ENCODE measurements around the gene PLXNA4. TPM values are rescaled to one million over a fixed set of nuclear protein-coding genes. Genes with fewer than 3 reads are reported as not detected.

The PLXNA4 gene
- total RNA-seq, 1 donor: 2.6 TPM

DNA sequence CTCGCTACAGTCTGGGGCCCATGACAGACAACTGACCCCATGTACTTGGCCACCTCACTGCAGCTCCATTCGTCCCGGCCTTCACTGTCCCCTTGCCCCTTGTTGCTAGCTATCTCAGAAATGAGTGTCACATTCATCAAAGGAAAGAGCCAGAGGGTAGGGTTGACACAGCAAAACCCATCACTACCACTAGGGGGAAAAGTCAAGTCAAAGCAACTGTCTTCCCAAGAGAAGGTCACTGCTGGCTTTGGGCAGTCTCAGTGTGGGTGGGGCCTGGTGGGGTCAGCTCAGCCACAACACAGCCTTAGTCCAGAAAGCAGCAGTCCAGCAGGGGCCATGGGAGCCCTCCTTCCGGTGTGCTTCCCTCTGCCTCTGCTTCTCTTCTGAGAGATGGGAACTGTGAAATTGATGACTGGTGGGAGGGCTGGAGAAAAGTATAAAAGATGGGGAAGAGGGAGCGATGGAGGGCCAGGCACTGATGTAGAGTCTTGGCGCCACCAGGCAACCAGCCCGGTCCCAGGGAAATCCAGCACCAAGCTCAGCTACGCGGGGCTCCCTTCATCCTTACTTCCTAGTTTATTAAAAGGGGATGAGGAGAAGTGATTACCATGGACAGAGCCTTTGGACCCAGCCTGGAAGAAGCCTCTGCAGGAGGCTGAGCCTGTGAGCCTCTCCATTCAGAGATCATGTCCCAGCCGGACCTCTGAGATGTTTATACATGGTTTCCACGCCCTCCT, 58.0 kb downstream of the PLXNA4 start:
- H3K27me3 ChIP-seq (ENCODE audit: insufficient read depth, low read length): no peaks in the 10 kb centered on the region
- no peak overlapping the region for H3K4me3 ChIP-seq (ENCODE audit: low read length)
- no peaks in the 10 kb centered on the region for H3K9me3 ChIP-seq (ENCODE audit: low read depth, low read length)
- H3K4me1 ChIP-seq (ENCODE audit: insufficient read depth, low read length): peaks cover 9% of the 10 kb centered on the region

DNA sequence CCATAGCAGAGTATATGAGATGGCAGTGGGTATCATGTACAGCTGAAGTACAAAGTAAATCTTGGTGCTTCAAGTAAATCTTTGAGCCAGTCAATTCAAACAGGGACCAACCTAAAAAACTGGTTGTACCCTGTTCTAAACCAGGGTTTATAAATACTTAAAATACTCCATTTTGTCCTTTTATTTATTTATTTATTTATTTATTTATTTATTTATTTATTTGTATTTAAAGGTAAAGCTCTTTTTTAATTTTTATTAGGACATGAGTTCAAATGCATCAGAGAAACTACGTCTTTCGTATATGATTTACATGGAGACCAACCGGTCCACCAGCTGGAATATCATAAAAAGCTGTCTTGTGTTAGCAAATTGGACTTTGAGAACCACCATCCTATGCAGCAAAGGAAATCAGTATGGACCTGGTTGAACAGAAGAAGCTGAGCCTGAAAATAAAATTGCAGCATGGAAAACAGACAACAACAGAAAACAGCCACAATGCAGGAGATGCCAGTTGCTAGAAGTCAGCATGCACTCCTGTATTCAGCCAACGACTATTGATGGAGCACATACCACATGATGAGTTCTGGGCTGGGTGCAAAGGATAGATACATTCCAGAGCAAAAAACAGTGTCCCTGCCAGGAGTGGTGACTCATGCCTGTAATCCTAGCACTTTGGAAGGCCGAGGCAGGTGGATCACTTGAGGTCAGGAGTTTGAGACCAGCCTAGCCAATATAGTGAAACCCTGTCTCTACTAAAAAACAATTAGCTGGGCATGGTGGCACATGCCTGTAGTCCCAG, 60.0 kb downstream of the PLXNA4 start:
- no peaks in the 10 kb centered on the region for H3K27me3 ChIP-seq (ENCODE audit: insufficient read depth, low read length)
- peaks cover 9% of the 10 kb centered on the region for H3K4me1 ChIP-seq (ENCODE audit: insufficient read depth, low read length)
- H3K9me3 ChIP-seq (ENCODE audit: low read depth, low read length): no peaks in the 10 kb centered on the region
- no peak overlapping the region for H3K4me3 ChIP-seq (ENCODE audit: low read length)

DNA sequence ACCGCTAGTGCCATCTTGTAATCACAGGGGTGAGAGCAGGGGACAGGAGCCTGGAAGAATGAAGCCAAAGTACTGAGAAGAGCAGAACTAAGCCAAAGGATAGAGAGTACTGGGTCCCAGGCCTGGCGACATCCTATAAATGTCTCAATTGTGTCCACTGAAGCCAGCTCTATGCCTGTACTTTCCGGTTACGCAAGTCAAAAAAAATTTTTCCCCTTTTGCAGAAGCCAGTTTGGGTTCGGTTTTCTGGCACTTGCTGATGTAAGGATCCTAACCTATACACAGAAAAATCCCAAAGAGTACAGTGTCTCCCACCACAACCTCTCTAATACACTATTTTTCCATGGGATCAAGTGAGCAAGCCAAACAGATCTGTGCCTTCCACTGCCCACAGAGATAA, 61.1 kb downstream of the PLXNA4 start:
- H3K9me3 ChIP-seq (ENCODE audit: low read depth, low read length): no peaks in the 10 kb centered on the region
- no peak overlapping the region for H3K4me3 ChIP-seq (ENCODE audit: low read length)
- H3K27me3 ChIP-seq (ENCODE audit: insufficient read depth, low read length): no peaks in the 10 kb centered on the region
- H3K4me1 ChIP-seq (ENCODE audit: insufficient read depth, low read length): peaks cover 7% of the 10 kb centered on the region

DNA sequence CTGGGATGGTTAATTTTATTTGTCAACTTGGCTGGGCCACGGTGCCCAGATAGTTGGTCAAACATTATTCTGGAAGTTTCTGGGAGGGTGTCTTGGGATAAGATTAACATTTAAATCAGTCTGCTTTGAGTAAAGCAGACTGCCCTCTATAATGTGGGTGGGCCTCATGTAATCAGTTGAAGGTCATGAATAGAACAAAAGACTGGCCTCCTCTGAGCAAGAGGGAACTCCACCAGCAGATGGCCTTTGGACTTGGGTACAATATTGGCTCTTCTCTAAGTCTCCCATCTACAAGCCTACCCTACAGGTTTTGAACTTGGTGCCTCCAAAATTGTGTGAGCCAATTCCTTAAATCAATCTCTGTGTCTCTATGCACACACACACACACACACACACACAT, 61.8 kb downstream of the PLXNA4 start:
- peaks cover 2% of the 10 kb centered on the region for H3K4me1 ChIP-seq (ENCODE audit: insufficient read depth, low read length)
- no peaks in the 10 kb centered on the region for H3K9me3 ChIP-seq (ENCODE audit: low read depth, low read length)
- no peak overlapping the region for H3K4me3 ChIP-seq (ENCODE audit: low read length)
- H3K27me3 ChIP-seq (ENCODE audit: insufficient read depth, low read length): no peaks in the 10 kb centered on the region

DNA sequence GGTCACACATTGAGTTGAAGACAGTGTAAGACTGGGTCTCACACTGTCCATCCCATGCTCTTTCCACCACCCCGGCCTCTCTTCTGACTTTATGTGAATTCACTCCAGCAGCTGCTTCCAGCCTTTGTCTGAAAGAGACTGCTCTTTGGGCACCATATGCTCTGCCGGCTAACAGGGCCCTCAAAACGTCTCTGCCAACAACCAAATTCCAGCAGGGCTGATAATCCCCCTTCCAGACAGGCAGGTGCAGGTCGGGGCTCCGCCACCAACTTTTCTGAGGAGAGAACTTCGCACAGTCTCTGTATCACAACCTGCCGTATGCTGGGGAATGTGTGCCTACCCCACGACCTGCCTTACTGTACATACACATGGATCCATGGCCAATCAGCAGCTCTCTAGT, 64.3 kb downstream of the PLXNA4 start:
- Histone ChIP-seq H3K4me3 (ENCODE audit: low read length) (no peak overlapping the region), H3K9me3 (ENCODE audit: low read depth, low read length) (no peaks in the 10 kb centered on the region), H3K27me3 (ENCODE audit: insufficient read depth, low read length) (no peaks in the 10 kb centered on the region), H3K4me1 (ENCODE audit: insufficient read depth, low read length) (peaks cover 3% of the 10 kb centered on the region)

DNA sequence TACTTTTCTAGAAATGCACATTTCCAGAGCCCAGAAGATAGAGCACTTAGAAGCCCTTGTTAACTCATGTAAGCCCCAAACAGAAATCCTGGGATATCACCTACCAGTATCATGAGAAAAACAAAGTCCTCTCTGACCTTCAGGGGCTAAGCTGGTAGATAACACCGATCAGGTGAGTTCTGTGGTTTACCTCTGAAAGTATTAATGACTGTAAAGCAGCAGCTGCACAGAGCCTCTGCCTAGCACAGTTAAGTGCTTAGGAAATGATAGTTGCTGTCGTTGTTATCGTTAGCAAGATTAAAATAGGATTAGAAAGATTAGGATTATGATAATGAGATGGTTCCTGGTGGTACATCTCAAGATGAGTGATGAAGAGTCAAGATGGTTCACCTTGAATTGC, 64.9 kb downstream of the PLXNA4 start:
- Histone ChIP-seq H3K4me1 (ENCODE audit: insufficient read depth, low read length) (peaks cover 3% of the 10 kb centered on the region), H3K4me3 (ENCODE audit: low read length) (no peak overlapping the region), H3K27me3 (ENCODE audit: insufficient read depth, low read length) (no peaks in the 10 kb centered on the region), H3K9me3 (ENCODE audit: low read depth, low read length) (no peaks in the 10 kb centered on the region)

DNA sequence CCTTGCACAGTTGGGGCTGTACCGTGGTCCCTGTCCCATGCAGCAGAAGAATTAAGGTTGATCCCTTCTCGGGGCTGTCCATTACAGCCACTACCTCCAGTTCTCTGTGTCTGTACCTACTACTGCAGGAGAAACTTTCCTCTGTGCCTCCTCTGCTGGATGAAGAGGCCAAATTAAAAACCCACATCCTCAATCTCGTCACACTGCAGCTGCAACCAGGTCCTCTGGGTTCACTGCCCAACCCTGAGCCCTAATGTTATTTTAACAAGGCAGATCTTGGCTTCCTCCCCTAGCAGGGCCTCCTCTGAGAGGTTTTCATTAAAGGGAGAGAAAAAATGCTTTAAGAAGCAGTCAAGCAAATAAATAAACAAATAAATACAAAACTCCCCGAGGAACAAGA, 66.6 kb downstream of the PLXNA4 start:
- H3K4me3 ChIP-seq (ENCODE audit: low read length): no peak overlapping the region
- H3K27me3 ChIP-seq (ENCODE audit: insufficient read depth, low read length): no peaks in the 10 kb centered on the region
- H3K9me3 ChIP-seq (ENCODE audit: low read depth, low read length): no peaks in the 10 kb centered on the region
- peaks cover 3% of the 10 kb centered on the region for H3K4me1 ChIP-seq (ENCODE audit: insufficient read depth, low read length)

DNA sequence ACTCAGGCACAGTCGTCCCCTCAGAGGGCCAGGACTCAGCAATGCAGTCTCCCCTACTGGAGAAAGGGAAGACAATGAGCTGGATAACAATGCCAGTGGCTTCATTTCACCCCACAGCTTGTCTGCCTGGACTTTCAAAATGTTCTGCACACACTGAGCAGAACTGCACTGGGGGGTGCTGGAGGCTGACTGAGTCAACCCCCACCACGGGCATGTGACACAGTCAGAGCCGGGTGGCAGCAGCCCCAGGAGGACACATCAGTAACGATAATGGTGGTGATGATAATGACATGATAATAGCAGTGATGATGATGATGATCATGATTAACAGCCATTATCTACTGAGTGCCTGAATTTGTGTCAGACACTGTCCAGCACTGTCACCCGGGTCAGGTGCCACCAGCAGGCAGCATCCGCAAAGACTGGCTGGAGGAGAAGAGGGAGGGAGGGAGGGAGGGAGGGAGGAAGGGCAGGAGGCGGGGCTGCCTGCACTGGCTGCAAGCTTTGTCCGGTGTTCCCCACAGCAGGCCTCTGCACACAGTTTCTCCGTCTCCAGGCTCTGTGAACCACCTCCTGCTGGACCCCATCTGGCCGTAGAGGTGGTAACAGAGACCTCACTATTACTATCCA, 67.4 kb downstream of the PLXNA4 start:
- H3K4me1 ChIP-seq (ENCODE audit: insufficient read depth, low read length): peaks cover 3% of the 10 kb centered on the region

DNA sequence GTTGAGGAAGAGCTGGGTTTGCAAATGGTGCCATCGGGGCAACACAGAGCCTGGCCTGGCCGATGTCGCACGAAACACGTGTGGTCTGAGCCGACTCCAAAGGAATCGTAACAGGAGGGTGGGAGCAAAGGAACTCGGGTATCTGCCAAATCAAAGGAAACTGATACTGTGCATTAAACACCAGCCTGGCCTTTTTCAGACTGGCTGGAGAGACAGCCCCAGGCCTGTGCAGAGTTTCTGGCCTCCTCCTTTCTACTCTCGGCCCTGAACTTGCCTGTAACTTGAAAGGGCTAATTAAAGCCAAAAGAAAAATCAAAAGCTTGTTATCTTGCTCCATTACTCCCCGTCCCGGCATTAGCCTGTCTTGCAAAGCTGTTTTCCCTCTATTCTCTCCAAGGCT, 71.4 kb downstream of the PLXNA4 start:
- Histone ChIP-seq H3K27me3 (ENCODE audit: insufficient read depth, low read length) (no peaks in the 10 kb centered on the region), H3K4me1 (ENCODE audit: insufficient read depth, low read length) (peaks cover 3% of the 10 kb centered on the region), H3K4me3 (ENCODE audit: low read length) (no peak overlapping the region)

More for the DNA sequence above, 67.4 kb downstream of the PLXNA4 start:
- no peaks in the 10 kb centered on the region for H3K9me3 ChIP-seq (ENCODE audit: low read depth, low read length)
- no peaks in the 10 kb centered on the region for H3K27me3 ChIP-seq (ENCODE audit: insufficient read depth, low read length)
- no peak overlapping the region for H3K4me3 ChIP-seq (ENCODE audit: low read length)

DNA sequence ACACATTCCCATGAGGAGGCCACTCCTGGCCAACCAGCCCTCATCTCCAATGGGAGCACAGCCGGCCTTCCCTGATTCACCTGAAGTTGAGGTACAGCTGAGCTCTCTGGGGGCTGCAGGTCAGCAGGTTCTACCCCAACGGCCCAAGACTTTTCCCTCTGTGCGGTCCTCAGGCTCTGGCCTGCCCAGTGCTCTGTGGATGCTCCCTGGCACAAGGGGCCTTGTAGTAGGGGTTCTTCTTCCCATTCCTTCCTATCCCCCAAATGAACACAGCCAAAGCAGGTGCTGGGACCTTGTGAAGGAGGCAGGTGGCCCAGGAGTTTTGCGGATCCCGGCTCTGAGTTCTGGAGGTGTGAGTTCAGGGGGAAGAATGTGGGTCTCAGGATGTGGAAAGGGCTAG, 72.2 kb downstream of the PLXNA4 start:
- Histone ChIP-seq H3K4me3 (ENCODE audit: low read length) (no peak overlapping the region), H3K4me1 (ENCODE audit: insufficient read depth, low read length) (no peaks in the 10 kb centered on the region), H3K27me3 (ENCODE audit: insufficient read depth, low read length) (no peaks in the 10 kb centered on the region), H3K9me3 (ENCODE audit: low read depth, low read length) (no peaks in the 10 kb centered on the region)

More for the DNA sequence above, 71.4 kb downstream of the PLXNA4 start:
- H3K9me3 ChIP-seq (ENCODE audit: low read depth, low read length): no peaks in the 10 kb centered on the region

DNA sequence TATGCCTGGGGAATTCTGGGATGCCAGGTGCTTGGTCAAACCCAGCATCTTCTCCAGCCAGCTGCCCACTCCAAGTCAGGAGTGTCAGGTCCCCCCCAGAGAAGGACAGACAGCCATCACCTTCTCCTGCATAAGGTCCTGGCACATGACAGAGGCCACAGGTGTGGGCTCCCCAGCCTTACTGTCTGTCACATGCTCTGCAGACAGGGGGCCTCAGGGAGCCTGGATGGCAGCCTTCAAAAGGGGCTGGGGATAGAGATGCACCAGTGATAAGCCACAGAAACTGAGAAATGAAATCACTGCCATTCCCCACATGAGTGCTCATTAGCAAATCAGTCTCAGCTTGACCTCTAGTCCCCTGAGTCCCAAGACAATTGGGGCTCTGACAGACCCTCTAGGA, 72.9 kb downstream of the PLXNA4 start:
- no peaks in the 10 kb centered on the region for H3K9me3 ChIP-seq (ENCODE audit: low read depth, low read length)
- H3K4me3 ChIP-seq (ENCODE audit: low read length): no peak overlapping the region
- no peaks in the 10 kb centered on the region for H3K4me1 ChIP-seq (ENCODE audit: insufficient read depth, low read length)
- no peaks in the 10 kb centered on the region for H3K27me3 ChIP-seq (ENCODE audit: insufficient read depth, low read length)

DNA sequence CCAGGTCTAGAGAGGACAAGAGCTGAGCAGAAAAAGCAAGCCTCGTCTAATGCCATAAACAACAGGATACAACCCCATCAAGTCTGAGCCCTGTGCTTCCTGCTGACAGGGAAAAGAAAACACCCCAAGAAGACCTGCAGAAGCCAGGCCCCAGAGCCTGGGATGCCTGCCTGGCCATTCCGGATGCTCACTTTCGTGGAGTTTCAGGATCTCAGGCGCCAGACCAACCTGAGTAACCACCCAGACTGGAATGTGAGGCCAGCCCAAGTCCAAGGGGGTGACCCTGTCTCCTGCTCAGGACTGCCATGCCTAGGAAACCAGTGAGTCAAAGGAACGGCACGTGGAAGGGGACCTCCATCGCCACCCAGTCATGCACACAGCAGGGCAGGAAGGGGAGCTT, 74.3 kb downstream of the PLXNA4 start:
- H3K4me3 ChIP-seq (ENCODE audit: low read length): no peak overlapping the region
- H3K4me1 ChIP-seq (ENCODE audit: insufficient read depth, low read length): no peaks in the 10 kb centered on the region
- H3K9me3 ChIP-seq (ENCODE audit: low read depth, low read length): no peaks in the 10 kb centered on the region
- H3K27me3 ChIP-seq (ENCODE audit: insufficient read depth, low read length): no peaks in the 10 kb centered on the region

DNA sequence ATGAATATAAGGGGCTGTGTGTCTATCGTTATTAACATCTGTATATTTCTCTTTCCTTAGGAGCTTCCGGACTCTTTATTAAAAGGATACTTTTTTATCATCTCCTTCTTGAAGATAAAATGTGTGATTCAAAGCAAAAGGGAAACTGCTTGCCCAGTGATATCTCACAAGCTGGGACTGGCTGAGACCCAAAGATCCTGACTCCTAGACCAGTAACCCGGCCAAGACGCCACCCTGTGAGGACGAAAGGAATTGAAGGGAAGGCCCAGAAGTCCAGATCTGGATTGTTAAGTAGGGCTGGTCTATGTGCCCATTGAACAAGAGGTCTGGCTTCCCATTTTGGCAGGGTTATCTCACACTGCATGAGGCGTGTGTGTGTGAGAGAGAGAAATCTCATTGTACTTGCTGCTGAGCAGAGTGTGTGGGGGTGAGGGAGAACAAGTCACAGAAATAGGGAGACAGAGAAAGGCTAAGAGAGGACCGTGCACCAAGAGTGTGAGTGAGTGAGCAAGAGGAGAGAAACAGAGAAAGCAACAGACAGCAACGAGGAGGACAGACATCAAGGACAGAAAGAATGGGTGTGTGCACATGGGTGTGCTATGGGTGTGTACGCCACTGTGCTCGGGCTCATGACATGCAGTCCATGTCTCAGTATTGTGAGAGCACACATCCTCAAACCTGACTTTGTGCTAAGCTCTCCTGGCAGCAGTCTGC, 75.4 kb downstream of the PLXNA4 start:
- Histone ChIP-seq H3K9me3 (ENCODE audit: low read depth, low read length) (no peaks in the 10 kb centered on the region), H3K4me1 (ENCODE audit: insufficient read depth, low read length) (no peaks in the 10 kb centered on the region), H3K4me3 (ENCODE audit: low read length) (no peak overlapping the region), H3K27me3 (ENCODE audit: insufficient read depth, low read length) (no peaks in the 10 kb centered on the region)

DNA sequence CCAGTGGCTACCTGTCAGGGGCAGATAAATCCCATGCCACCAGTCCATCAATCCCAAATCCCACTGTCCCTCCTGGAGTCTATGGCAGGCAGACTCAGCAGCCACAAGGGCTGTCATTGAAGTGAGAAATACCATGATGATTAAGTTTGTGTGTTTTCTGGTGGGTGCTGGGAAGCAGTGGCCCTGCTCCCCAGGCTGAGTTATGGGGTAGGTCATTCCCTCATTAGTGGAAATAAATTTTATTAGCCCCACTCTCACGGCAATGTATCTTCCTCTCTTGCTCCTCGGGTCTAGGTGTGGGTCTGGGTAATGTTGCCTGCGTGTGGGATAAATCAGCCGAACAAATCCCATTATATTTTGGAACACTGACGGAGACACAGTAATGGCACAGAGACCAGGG, 76.8 kb downstream of the PLXNA4 start:
- H3K4me3 ChIP-seq (ENCODE audit: low read length): no peak overlapping the region
- H3K9me3 ChIP-seq (ENCODE audit: low read depth, low read length): no peaks in the 10 kb centered on the region
- no peaks in the 10 kb centered on the region for H3K27me3 ChIP-seq (ENCODE audit: insufficient read depth, low read length)
- H3K4me1 ChIP-seq (ENCODE audit: insufficient read depth, low read length): no peaks in the 10 kb centered on the region

DNA sequence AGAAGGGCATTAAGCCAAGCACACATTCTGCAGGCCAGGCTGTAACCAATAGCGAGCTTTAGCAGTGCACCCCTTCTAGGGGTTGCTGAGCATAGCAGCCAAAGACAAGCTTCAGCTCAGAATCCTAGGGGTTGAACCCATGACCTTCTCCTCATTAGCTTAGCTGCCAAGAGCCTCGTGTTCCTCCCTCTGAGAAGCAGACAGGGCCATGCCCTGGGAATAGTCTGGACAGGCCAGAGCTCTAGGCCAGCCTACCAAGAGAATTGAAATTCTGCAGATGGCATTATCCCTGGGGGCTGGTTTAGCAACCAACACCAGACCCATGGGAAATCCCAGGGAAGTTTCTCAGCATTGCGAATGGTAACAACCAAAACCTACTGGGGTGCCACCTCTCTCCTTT, 77.2 kb downstream of the PLXNA4 start:
- Histone ChIP-seq H3K27me3 (ENCODE audit: insufficient read depth, low read length) (no peaks in the 10 kb centered on the region), H3K4me1 (ENCODE audit: insufficient read depth, low read length) (no peaks in the 10 kb centered on the region), H3K4me3 (ENCODE audit: low read length) (no peak overlapping the region), H3K9me3 (ENCODE audit: low read depth, low read length) (no peaks in the 10 kb centered on the region)
